ENCODE measurements around the gene UBAC1. TPM values are rescaled to one million over a fixed set of nuclear protein-coding genes. Genes with fewer than 3 reads are reported as not detected.

UBAC1 gene
- total RNA-seq, 4 donors from 2014 or later: 89.3 to 99.3 (median 96.9) TPM

DNA sequence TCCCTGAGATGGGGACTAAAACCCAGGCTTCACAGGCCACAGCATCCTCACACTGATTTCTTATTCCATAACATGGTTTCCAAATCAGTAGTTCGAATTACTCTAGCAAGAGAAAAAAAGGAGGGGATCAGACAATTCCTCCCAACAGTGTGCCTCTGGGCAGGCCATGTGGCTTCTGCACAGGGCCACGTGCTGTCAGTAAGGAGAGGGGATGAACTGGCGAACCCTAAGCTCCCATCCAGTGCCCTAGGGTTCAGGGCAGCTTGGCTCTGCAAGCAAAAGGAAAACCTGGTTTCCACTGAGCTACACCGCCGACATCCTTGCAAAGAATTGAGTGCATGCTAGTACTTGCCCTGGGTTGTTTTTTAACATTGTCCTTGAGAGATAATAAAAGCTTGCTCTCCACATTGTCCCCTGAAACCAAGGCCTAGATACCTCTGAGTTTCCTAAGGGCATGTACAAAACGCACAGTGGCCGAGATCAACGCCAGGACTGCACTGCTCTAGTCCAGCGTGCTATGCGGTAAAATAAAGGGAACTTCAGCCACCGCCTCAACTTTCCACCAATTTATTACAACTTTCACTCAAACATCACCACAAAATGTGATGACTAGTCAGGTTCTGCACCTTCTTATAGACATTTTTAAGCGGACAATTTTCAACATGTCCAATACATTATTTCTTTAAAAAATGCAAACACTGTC, 58.4 kb downstream of the UBAC1 start:
- TF ChIP-seq POLR2A (IDR thresholded peaks at IDR 0.05): no peak
- TF ChIP-seq, protein P1, sequence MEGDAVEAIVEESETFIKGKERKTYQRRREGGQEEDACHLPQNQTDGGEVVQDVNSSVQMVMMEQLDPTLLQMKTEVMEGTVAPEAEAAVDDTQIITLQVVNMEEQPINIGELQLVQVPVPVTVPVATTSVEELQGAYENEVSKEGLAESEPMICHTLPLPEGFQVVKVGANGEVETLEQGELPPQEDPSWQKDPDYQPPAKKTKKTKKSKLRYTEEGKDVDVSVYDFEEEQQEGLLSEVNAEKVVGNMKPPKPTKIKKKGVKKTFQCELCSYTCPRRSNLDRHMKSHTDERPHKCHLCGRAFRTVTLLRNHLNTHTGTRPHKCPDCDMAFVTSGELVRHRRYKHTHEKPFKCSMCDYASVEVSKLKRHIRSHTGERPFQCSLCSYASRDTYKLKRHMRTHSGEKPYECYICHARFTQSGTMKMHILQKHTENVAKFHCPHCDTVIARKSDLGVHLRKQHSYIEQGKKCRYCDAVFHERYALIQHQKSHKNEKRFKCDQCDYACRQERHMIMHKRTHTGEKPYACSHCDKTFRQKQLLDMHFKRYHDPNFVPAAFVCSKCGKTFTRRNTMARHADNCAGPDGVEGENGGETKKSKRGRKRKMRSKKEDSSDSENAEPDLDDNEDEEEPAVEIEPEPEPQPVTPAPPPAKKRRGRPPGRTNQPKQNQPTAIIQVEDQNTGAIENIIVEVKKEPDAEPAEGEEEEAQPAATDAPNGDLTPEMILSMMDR (IDR thresholded peaks at IDR 0.05): no peak
- H3K4me3 ChIP-seq (ENCODE audit: low read depth, poor library complexity, severe bottlenecking): no peak overlapping the region
- intact Hi-C loops (cut with DNase I; ENCODE audit: low total_unique reads): no loop called here
- WGBS, 2 donors: 65 to 82% methylated on average over 12 of the region's 12 CpGs
- DNase-seq (ENCODE audit: low spot score in 2 of 2): peak in 1 of 2 donors; percentile 45

DNA sequence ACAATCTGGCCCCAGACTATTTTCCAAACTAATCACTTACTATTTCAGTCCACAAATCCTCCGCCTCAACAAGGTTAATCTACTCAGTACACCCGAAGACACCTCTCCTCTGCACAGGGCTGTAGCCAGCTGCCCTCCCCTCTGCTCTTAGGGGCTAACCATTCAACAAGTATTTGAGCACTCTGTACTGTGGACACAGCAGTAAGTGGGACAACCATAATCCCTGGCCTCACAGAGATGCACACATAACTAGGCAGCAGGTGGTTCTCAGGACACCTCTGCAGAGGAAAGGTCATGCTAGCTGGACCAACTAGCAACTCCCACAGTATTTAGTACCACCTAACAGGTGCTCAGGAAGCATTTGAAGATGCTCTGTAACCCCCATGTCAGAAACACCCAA, 59.3 kb downstream of the UBAC1 start:
- TF ChIP-seq, protein P1 (IDR thresholded peaks at IDR 0.05): no peak
- no peak for TF ChIP-seq POLR2A (IDR thresholded peaks at IDR 0.05)
- H3K4me3 ChIP-seq (ENCODE audit: low read depth, poor library complexity, severe bottlenecking): no peak overlapping the region
- DNase-seq (ENCODE audit: low spot score in 2 of 2): peak in 1 of 2 donors; percentile 67
- intact Hi-C loops (cut with DNase I; ENCODE audit: low total_unique reads): no loop called here
- 90 to 95% methylated on average over 2 of the region's 2 CpGs for WGBS, 2 donors

DNA sequence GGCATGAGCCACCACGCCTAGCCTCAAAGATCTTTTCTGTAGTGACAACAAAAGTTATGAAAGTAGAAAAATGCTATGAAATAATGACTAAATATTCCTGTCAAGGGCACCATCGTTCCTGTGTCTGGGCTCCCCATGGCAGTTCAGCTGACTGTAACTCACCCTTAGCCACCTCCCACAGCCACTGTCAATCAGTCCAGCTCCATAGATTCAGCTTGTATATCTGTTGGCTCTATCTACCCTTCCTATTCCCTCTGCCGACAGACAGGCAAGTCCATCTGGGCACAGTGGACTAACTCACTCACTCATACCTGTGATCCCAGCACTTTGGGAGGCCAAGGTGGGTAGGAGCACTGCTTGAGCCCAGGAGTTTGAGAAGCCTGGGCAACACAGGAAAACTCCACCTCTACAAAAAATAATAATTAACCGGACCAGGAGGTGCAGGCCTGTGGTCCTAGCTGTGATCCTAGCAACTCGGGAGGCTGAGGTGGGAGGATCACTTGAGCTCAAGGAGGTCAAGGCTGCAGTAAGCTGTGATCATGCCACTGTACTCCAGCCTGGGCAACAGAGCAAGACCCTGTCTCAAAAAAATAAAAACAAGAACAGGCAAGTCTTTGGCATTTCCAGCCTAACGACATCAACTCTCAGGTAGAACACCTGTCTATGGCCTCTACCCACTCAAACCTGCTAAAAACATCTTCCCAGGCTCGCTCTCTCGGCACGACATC, 60.0 kb downstream of the UBAC1 start:
- WGBS, 2 donors: 92% methylated on average over 9 of the region's 9 CpGs
- peak in 1 of 2 donors; percentile 68 for DNase-seq (ENCODE audit: low spot score in 2 of 2)
- no peak overlapping the region for H3K4me3 ChIP-seq (ENCODE audit: low read depth, poor library complexity, severe bottlenecking)
- intact Hi-C loops (cut with DNase I; ENCODE audit: low total_unique reads): no loop called here
- TF ChIP-seq, protein P1 (IDR thresholded peaks at IDR 0.05): no peak
- no peak for TF ChIP-seq POLR2A (IDR thresholded peaks at IDR 0.05)

DNA sequence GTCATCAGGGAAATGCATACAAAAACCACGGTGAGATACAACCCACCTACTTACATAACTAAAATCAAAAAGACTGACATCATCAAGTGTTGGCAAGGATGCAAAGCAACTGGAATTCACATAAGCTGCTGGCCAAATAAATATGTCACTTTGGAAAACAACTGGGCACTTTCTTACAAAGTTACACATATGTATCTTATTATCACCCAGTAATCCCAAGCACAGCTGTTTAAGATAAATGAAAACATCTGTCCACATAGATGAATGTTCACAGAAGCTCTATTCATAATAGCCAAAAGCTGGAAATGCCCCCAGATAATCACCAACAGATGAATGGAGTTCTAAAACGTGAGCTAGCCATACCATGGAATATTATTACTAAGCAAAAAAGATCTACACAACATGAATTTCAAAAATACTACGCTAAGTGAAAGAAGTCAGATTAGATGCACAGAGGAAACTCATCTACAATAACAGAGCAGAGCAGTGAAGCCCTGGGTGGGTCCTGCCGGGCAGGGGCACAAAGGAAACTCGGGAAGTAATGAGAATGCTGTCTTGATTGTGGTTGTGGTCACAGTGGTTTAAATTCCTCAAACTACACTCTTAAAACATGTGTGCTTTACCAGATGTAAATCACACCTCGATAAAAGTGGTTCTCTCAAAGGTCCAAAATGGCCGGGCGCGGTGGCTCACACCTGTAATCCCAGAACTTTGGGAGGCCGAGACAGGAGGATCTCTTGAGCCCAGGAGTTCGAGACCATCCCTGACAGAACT, 62.4 kb downstream of the UBAC1 start:
- DNase-seq (ENCODE audit: low spot score in 2 of 2): peak in 1 of 2 donors; percentile 66
- intact Hi-C loops (cut with DNase I; ENCODE audit: low total_unique reads): no loop called here
- WGBS, 2 donors: 74 to 75% methylated on average over 11 of the region's 11 CpGs
- TF ChIP-seq, protein P1 (IDR thresholded peaks at IDR 0.05): no peak
- TF ChIP-seq POLR2A (IDR thresholded peaks at IDR 0.05): no peak
- no peak overlapping the region for H3K4me3 ChIP-seq (ENCODE audit: low read depth, poor library complexity, severe bottlenecking)

DNA sequence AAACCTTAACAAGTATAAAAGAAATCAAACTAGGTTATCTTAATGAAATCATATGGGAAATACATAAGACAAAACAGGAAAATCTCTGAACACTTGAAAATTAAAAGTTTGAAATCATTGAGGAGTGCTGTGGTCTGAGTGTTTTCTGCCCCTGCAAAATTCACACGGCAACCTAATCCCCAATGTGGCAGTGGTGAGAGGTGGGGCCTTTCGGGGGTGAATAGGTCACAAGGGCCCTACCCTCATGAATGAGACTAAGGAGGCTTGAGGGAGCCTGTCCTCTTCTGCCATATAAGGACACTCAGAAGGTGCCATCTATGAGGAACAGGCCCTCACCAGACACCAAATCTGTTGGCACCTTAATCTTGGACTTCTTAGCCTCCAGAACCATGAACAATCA, 64.5 kb downstream of the UBAC1 start:
- peak in 1 of 2 donors; percentile 9 for DNase-seq (ENCODE audit: low spot score in 2 of 2)
- intact Hi-C loops (cut with DNase I; ENCODE audit: low total_unique reads): no loop called here
- TF ChIP-seq POLR2A (IDR thresholded peaks at IDR 0.05): no peak
- TF ChIP-seq, protein P1 (IDR thresholded peaks at IDR 0.05): no peak
- H3K4me3 ChIP-seq (ENCODE audit: low read depth, poor library complexity, severe bottlenecking): no peak overlapping the region
- 95% methylated on average over 2 of the region's 2 CpGs for WGBS, 2 donors
